Measurements from ENCODE around the gene CDH2.

CDH2 gene

DNA sequence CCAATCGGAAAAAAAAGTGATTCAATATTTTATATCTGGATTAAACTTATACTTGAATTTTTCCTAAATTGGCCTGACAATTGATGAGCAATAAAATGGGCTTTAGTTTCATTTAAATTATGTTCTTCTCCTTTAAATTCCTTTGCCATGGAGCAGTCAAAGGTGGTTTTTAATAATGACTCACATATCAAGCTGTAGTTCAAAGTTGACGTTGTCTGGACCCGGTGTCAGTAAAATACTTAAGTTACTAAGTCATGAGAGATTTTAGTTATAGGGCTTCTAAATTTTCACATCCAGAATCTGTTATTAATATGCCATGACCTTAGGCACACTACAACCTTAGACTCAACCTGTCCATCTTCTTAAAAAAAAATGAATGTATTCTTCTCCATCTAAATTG, 62.5 kb downstream of the CDH2 start:
- TF ChIP-seq, protein P1, sequence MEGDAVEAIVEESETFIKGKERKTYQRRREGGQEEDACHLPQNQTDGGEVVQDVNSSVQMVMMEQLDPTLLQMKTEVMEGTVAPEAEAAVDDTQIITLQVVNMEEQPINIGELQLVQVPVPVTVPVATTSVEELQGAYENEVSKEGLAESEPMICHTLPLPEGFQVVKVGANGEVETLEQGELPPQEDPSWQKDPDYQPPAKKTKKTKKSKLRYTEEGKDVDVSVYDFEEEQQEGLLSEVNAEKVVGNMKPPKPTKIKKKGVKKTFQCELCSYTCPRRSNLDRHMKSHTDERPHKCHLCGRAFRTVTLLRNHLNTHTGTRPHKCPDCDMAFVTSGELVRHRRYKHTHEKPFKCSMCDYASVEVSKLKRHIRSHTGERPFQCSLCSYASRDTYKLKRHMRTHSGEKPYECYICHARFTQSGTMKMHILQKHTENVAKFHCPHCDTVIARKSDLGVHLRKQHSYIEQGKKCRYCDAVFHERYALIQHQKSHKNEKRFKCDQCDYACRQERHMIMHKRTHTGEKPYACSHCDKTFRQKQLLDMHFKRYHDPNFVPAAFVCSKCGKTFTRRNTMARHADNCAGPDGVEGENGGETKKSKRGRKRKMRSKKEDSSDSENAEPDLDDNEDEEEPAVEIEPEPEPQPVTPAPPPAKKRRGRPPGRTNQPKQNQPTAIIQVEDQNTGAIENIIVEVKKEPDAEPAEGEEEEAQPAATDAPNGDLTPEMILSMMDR (IDR thresholded peaks at IDR 0.05; ENCODE audit: unreplicated experiment in 3 of 3): no peak
- H3K27ac Mint-ChIP-seq: no peak overlapping the region
- H3K4me1 Mint-ChIP-seq: peaks cover 37% of the 10 kb centered on the region
- H3K27me3 Mint-ChIP-seq (ENCODE audit: low read depth): no peaks in the 10 kb centered on the region
- no peak overlapping the region for H3K4me3 Mint-ChIP-seq
- H3K9me3 Mint-ChIP-seq: no peaks in the 10 kb centered on the region
- H3K36me3 Mint-ChIP-seq (ENCODE audit: low read depth): no peaks in the 10 kb centered on the region

DNA sequence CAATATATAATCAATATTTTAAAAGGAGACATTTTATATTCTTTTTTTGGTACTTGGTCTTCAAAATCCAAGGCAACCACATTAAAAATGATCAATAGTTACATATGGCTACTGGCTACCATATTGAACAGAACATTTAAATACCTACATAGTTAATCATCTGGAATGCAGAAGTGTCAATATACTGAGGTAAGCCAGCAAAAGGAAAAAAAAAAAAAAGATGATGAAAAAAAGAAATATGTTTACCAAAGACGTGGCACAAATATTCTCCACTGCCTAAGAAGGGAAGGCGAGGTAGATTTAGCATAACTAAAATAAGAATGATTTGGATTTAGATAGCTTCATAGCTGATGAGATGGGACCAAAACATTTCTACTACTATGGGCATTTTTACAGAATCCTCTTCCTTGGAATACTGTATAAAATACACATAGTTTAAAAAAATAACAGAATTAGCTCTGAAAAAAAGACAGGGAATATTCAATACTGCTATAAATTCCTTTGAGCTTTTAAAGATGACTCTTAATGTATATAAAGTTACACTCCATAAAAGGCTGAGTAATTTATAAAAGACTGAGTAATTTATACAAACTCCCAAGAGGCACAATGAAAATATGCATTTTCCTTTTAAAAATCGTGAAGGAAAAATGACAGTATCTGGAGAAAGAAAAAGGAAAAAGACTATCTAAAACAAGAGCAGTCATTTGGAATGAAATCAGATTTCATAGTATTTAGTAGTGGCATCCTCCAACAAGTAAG, 63.5 kb downstream of the CDH2 start:
- Mint-ChIP-seq H3K36me3 (ENCODE audit: low read depth) (no peaks in the 10 kb centered on the region), H3K9me3 (no peaks in the 10 kb centered on the region), H3K4me1 (peaks cover 47% of the 10 kb centered on the region), H3K27me3 (ENCODE audit: low read depth) (no peaks in the 10 kb centered on the region), H3K27ac (peak overlapping the region in 2 of 3 experiments; percentile 7 to 32), H3K4me3 (no peak overlapping the region)
- TF ChIP-seq, protein P1 (IDR thresholded peaks at IDR 0.05; ENCODE audit: unreplicated experiment in 3 of 3): no peak

DNA sequence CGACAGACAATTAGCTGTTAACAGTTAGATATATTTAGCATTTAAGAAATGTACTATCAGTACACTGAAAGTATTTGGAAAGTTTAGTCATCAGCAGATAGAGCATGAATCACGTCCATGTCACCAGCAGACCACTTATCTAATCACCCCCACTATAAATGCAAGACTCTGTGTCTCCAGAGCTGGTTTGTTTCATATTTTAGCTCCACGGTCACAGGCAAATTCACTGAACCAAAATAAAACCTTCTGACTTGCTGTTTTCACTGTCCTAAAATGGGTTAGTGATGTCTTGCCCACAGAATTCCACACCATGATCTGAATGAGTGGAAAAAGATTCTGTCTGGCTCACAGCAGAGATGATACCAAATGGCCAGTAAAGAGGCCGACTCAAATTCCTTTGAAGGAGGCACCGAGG, 64.9 kb downstream of the CDH2 start:
- Mint-ChIP-seq H3K36me3 (ENCODE audit: low read depth) (no peaks in the 10 kb centered on the region), H3K4me3 (no peak overlapping the region), H3K4me1 (peaks cover 58% of the 10 kb centered on the region), H3K9me3 (no peaks in the 10 kb centered on the region), H3K27ac (peak overlapping the region; percentile 11 to 53 (median 19)), H3K27me3 (ENCODE audit: low read depth) (no peaks in the 10 kb centered on the region)
- TF ChIP-seq, protein P1 (IDR thresholded peaks at IDR 0.05; ENCODE audit: unreplicated experiment in 3 of 3): no peak

DNA sequence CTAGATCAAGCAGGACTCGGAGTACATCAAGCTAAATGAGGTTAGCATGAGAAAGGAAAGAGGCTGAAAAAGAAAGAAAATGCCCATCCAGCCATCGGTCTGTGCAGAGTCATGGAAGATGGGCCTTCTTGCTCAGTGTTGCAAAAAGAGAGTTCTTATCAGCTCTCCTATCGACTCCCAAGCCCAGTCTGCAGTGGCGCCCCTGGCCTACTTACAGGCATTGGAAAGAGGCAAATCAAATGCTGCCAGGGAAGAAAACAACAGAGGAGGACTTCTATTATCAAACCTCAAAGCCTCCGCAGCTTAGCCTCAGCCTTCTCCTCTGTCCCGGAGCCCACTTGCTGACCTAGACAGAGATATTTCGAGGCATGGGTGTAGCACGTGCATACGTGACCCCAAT, 66.0 kb downstream of the CDH2 start:
- no peak overlapping the region for H3K4me3 Mint-ChIP-seq
- no peaks in the 10 kb centered on the region for H3K36me3 Mint-ChIP-seq (ENCODE audit: low read depth)
- H3K27ac Mint-ChIP-seq: peak overlapping the region in 1 of 3 experiments; percentile 66
- no peaks in the 10 kb centered on the region for H3K27me3 Mint-ChIP-seq (ENCODE audit: low read depth)
- peaks cover 58% of the 10 kb centered on the region for H3K4me1 Mint-ChIP-seq
- H3K9me3 Mint-ChIP-seq: no peaks in the 10 kb centered on the region
- TF ChIP-seq, protein P1 (IDR thresholded peaks at IDR 0.05; ENCODE audit: unreplicated experiment in 3 of 3): no peak

DNA sequence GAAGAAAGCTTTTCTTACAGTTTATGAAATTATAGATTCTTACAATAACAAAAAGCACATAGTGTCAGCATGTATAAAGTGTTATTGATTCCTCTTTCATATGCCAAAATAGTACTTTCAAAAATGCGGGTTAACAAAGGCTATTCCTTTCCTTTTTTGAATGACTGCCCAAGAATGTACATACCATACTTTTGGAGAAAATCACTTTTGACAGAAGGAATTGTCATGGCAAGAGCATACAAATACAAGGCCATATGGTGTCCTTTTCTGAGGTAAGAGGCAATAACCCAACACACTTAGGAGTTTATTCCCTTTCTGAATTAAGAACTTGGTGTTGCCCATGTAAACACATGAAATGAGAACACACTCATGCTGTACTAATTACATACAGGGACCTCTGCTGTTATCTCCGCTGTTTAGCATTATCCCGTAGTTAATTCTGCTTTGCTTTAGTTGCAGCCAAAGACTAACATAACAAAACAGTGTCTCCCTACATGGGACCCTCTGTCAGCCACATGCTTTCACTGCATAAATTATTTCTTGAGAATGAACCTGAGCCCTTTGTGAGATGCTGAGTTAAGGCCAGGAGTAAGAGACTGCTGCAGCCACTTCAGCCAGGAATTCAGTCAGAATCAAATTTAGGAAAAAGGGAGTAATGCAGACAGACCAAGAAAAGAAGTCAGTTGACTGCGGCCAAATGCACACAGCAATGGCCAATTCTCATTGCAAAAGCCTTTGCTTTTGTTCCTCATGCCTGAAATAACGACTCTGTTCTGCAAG, 67.0 kb downstream of the CDH2 start:
- H3K4me1 Mint-ChIP-seq: peaks cover 58% of the 10 kb centered on the region
- no peaks in the 10 kb centered on the region for H3K36me3 Mint-ChIP-seq (ENCODE audit: low read depth)
- no peaks in the 10 kb centered on the region for H3K9me3 Mint-ChIP-seq
- peak overlapping the region; percentile 39 to 76 (median 66) for H3K27ac Mint-ChIP-seq
- TF ChIP-seq, protein P1 (IDR thresholded peaks at IDR 0.05; ENCODE audit: unreplicated experiment in 3 of 3): no peak
- no peaks in the 10 kb centered on the region for H3K27me3 Mint-ChIP-seq (ENCODE audit: low read depth)
- no peak overlapping the region for H3K4me3 Mint-ChIP-seq
